ENCODE results near the gene RBCK1.

DNA sequence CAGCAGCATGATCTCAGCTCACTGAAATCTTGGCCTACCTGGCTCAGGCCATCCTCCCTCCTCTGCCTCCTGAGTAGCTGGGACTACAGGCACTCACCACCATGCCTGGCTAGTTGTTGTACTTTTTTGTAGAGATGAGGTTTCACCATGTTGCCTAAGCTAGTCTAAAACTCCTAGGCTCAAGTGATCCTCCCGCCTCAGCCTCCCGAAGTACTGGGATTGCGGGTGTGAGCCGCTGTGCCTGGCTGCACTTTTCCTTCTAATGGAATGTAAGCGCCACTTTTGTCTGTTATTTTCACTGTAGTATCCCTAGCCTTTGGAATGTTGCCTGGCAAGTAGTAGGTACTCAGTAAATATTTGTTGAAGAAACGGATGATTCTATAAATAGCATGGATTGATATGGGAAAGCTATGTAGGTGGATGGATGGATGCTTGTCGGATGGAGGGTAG is 37.9 kb upstream of the RBCK1 start:
- TF ChIP-seq ZNF274 (IDR thresholded peaks at IDR 0.05; ENCODE audit: insufficient read depth, insufficient read length) = no peak
- TF ChIP-seq REST (IDR thresholded peaks at IDR 0.05; ENCODE audit: low read depth, low read length) = no peak
- TF ChIP-seq SMC3 (IDR thresholded peaks at IDR 0.05; ENCODE audit: borderline replicate concordance, low read length) = no peak
- no peak for TF ChIP-seq CTCF (IDR thresholded peaks at IDR 0.05 in 2 of 3, conservative IDR thresholded peaks at IDR 0.05 in 1 of 3; ENCODE audit: control insufficient read depth in 2 of 3, extremely low read depth in 1 of 3, insufficient read depth in 1 of 3, low read depth in 3 of 3, low read length in 3 of 3)
- no peak for TF ChIP-seq NRF1 (conservative IDR thresholded peaks at IDR 0.05; ENCODE audit: low read depth, low read length)
- TF ChIP-seq GABPA (IDR thresholded peaks at IDR 0.05; ENCODE audit: low read depth) = no peak

Measured in GM12878 (cell line).